HG03039 (cell line): ENCODE results near the gene CFAP119.

Source experiments
- ATAC-seq: cut with Tn5 transposase; IDR thresholded peaks from one replicate; pipeline ENCODE4 v1.9.1; 2021; ENCODE audit warnings: mild to moderate bottlenecking, moderate library complexity; ENCODE audit not compliant: unreplicated experiment

CFAP119 gene

GRCh38 chr16:30782486-30783279, 20.8 kb upstream of the CFAP119 start:
- no peak for ATAC-seq

- no peak for ATAC-seq
Observed at GRCh38 chr16:30780549-30780948, 18.7 kb upstream of the CFAP119 start.

GRCh38 chr16:30780021-30780420, 18.2 kb upstream of the CFAP119 start:
- ATAC-seq = no peak

GRCh38 chr16:30779596-30779995, 17.7 kb upstream of the CFAP119 start:
- no peak for ATAC-seq

GRCh38 chr16:30778549-30779244, 16.8 kb upstream of the CFAP119 start:
- ATAC-seq = no peak

- no peak for ATAC-seq
Observed at GRCh38 chr16:30777591-30778297, 15.9 kb upstream of the CFAP119 start.

GRCh38 chr16:30775392-30776188, 13.7 kb upstream of the CFAP119 start:
- peak; percentile 50 for ATAC-seq

GRCh38 chr16:30775131-30775391, 13.2 kb upstream of the CFAP119 start:
- ATAC-seq = no peak

- ATAC-seq = no peak
Observed at GRCh38 chr16:30774367-30775130, 12.7 kb upstream of the CFAP119 start.

- ATAC-seq = no peak
Observed at GRCh38 chr16:30773826-30774225, 12.0 kb upstream of the CFAP119 start.

- ATAC-seq = no peak
Observed at GRCh38 chr16:30771726-30772125, 9.9 kb upstream of the CFAP119 start.

GRCh38 chr16:30769379-30770089, 7.7 kb upstream of the CFAP119 start:
- no peak for ATAC-seq

GRCh38 chr16:30768583-30769181, 6.8 kb upstream of the CFAP119 start:
- ATAC-seq = no peak

- ATAC-seq = no peak
Observed at GRCh38 chr16:30767767-30768465, 6.1 kb upstream of the CFAP119 start.

- no peak for ATAC-seq
Observed at GRCh38 chr16:30766933-30767284, 5.0 kb upstream of the CFAP119 start.

GRCh38 chr16:30766206-30766932, 4.5 kb upstream of the CFAP119 start:
- ATAC-seq = no peak

- no peak for ATAC-seq
Observed at GRCh38 chr16:30764816-30765465, 3.1 kb upstream of the CFAP119 start.

- ATAC-seq = no peak
Observed at GRCh38 chr16:30764086-30764485, 2.2 kb upstream of the CFAP119 start.
